Osteoblast (primary cell): ENCODE data around the gene OLFML1. TPM values are rescaled to one million over a fixed set of nuclear protein-coding genes. Genes with fewer than 3 reads are reported as not detected.

Source experiments
- DNase-seq: peaks from one replicate; pipeline ENCODE4 v3.0.0; 2011; ENCODE audit warnings: low spot score, mixed read lengths; ENCODE audit not compliant: insufficient read length; ENCODE audit errors: missing footprints
- H2AFZ ChIP-seq: 2 replicates; pipeline ENCODE4 v1.6.0; 2011; ENCODE audit warnings: mild to moderate bottlenecking, low read length
- H3K27ac ChIP-seq: 2 replicates; pipeline ENCODE4 v1.5.1; 2011; ENCODE audit warnings: mild to moderate bottlenecking, low read depth, low read length, moderate library complexity
- H3K27me3 ChIP-seq: 2 replicates; pipeline ENCODE4 v1.6.0; 2012; ENCODE audit warnings: mild to moderate bottlenecking, control low read depth, inconsistent platforms, low read length, moderate library complexity; ENCODE audit not compliant: insufficient read depth
- H3K36me3 ChIP-seq: 2 replicates; pipeline ENCODE4 v1.5.1; 2011; ENCODE audit warnings: mild to moderate bottlenecking, low read length, control low read depth, moderate library complexity; ENCODE audit not compliant: insufficient read depth
- H3K4me1 ChIP-seq: 2 replicates; pipeline ENCODE4 v1.5.1; 2011; ENCODE audit warnings: mild to moderate bottlenecking, low read length, control low read depth, moderate library complexity; ENCODE audit not compliant: insufficient read depth
- H3K4me2 ChIP-seq: 2 replicates; pipeline ENCODE4 v1.6.0; 2011; ENCODE audit warnings: mild to moderate bottlenecking, low read length; ENCODE audit not compliant: insufficient read depth
- H3K4me3 ChIP-seq: fragments of 200-600 bp; sonication (generic); 3 replicates; pipeline ENCODE4 v1.5.1; 2012; ENCODE audit warnings: mild to moderate bottlenecking, low read length, inconsistent platforms; ENCODE audit not compliant: insufficient read depth
- H3K79me2 ChIP-seq: 2 replicates; pipeline ENCODE4 v1.6.0; 2012; ENCODE audit warnings: mild to moderate bottlenecking, low read length, control low read depth, inconsistent platforms; ENCODE audit not compliant: insufficient read depth
- H3K9me3 ChIP-seq: 2 replicates; pipeline ENCODE4 v1.5.1; 2011; ENCODE audit warnings: low read depth, low read length, control low read depth
- H4K20me1 ChIP-seq: 2 replicates; pipeline ENCODE4 v1.6.0; 2012; ENCODE audit warnings: mild to moderate bottlenecking, low read length, control low read depth; ENCODE audit not compliant: insufficient read depth
- total RNA-seq: library from RNA; depleted of rRNA; stranded (reverse); fragments of >200 nt; gene quantifications from 2 replicates; pipeline ENCODE4 v1.2.3, GENCODE V29; 2012
- TF ChIP-seq, protein P1 (sequence below): IDR thresholded peaks from 2 replicates; pipeline ENCODE4 v1.5.1; 2011; ENCODE audit warnings: mild to moderate bottlenecking, low read depth, low read length, moderate library complexity; ENCODE audit errors: extremely low read depth

OLFML1 gene
- total RNA-seq, 1 donor = 20.3 TPM

DNA sequence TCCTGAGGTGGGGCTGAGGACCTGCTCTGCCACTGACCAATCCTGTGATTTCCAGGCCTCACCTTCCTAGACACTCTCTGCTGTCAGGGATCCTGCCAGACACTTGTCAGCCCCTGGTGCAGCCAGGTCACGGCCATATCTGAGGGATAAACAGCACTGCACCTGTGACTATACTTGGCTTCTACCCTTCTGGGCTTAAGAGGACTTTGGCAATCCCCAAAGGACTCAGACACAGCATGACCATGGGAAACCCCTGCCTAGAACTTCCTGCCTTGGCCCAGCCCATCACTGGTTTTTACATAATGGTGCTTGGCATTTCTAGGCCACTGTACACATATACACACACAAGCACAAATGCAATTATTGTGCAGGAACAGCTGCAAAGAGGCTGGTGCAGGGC, 11.6 kb upstream of the OLFML1 start:
- no peaks in the 10 kb centered on the region for H3K79me2 ChIP-seq
- no peak overlapping the region for H3K27ac ChIP-seq
- TF ChIP-seq, protein P1, sequence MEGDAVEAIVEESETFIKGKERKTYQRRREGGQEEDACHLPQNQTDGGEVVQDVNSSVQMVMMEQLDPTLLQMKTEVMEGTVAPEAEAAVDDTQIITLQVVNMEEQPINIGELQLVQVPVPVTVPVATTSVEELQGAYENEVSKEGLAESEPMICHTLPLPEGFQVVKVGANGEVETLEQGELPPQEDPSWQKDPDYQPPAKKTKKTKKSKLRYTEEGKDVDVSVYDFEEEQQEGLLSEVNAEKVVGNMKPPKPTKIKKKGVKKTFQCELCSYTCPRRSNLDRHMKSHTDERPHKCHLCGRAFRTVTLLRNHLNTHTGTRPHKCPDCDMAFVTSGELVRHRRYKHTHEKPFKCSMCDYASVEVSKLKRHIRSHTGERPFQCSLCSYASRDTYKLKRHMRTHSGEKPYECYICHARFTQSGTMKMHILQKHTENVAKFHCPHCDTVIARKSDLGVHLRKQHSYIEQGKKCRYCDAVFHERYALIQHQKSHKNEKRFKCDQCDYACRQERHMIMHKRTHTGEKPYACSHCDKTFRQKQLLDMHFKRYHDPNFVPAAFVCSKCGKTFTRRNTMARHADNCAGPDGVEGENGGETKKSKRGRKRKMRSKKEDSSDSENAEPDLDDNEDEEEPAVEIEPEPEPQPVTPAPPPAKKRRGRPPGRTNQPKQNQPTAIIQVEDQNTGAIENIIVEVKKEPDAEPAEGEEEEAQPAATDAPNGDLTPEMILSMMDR = no peak
- no peak overlapping the region for H2AFZ ChIP-seq
- no peak overlapping the region for H3K4me2 ChIP-seq
- H3K36me3 ChIP-seq = no peaks in the 10 kb centered on the region
- H4K20me1 ChIP-seq = no peaks in the 10 kb centered on the region
- no peak for DNase-seq
- no peaks in the 10 kb centered on the region for H3K27me3 ChIP-seq
- H3K4me1 ChIP-seq = no peaks in the 10 kb centered on the region
- no peak overlapping the region for H3K4me3 ChIP-seq
- no peaks in the 10 kb centered on the region for H3K9me3 ChIP-seq

DNA sequence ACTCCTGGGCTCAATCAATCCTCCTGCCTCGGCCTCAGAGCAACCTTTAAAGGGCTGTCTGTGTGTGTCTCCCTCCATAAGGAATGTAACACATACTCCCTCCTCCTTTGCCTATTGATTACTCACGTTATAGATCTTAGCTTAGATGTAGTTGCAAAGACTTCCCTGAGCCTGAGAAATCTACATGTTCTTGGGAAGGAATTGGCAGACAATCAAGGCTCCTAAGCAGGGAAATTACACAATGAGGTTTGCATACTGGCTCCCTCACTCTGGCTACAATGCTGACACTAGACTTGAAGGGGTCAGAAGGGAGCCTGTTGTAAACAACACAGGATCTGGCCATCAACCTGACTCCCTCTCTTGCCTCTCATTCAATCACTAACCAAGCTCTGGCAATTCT, 5.2 kb upstream of the OLFML1 start:
- no peaks in the 10 kb centered on the region for H3K36me3 ChIP-seq
- no peaks in the 10 kb centered on the region for H3K9me3 ChIP-seq
- H4K20me1 ChIP-seq = no peaks in the 10 kb centered on the region
- no peaks in the 10 kb centered on the region for H3K79me2 ChIP-seq
- no peaks in the 10 kb centered on the region for H3K4me1 ChIP-seq
- H3K27me3 ChIP-seq = no peaks in the 10 kb centered on the region
- H3K4me3 ChIP-seq = no peak overlapping the region
- no peak overlapping the region for H3K4me2 ChIP-seq
- no peak for DNase-seq
- TF ChIP-seq, protein P1 = no peak
- H3K27ac ChIP-seq = no peak overlapping the region
- H2AFZ ChIP-seq = no peak overlapping the region

DNA sequence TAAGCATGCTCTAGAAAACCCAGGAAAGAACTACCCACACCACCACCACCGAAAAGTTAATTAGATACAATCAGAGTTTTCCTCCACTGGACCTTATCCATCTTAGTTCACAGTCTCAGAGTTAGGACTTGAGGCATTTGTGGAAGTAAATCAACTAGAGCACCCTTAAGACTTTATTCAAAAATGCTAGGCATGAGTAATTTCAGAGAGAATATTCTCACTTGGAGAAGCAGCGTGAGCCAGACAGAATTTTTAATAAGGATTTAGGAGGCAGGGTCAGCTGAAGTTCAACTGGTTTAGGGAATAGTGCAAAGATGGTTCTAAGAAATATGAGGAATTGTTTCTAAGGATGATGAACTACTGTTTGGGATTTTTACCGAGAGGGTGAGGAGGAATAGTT, 1.2 kb upstream of the OLFML1 start:
- H3K27ac ChIP-seq = no peak overlapping the region
- no peak overlapping the region for H2AFZ ChIP-seq
- H4K20me1 ChIP-seq = no peaks in the 10 kb centered on the region
- H3K79me2 ChIP-seq = no peaks in the 10 kb centered on the region
- H3K4me1 ChIP-seq = no peaks in the 10 kb centered on the region
- no peaks in the 10 kb centered on the region for H3K27me3 ChIP-seq
- H3K4me2 ChIP-seq = no peak overlapping the region
- no peaks in the 10 kb centered on the region for H3K9me3 ChIP-seq
- H3K36me3 ChIP-seq = no peaks in the 10 kb centered on the region
- DNase-seq = no peak
- no peak overlapping the region for H3K4me3 ChIP-seq
- TF ChIP-seq, protein P1 = no peak

DNA sequence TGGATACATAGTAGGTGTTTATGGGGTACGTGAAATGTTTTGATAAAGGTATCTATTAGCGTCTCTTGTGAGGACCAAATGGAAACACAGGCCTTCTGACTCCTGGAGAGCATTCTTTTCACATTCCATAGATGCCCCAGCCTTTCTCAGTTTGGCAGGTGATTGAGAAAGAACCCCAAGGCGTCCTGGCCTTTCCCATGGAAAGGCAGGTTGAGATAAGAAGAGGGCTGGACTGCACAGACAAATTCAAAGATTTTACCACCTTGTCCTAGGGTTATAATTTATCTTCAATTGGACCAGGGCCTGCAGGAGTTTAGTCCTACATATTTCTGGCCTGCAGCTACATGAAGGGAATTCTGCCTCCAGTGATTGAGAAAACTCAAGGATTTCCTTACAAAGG, 661 bp upstream of the OLFML1 start:
- Histone ChIP-seq H3K9me3 (no peaks in the 10 kb centered on the region), H3K79me2 (no peaks in the 10 kb centered on the region), H3K27me3 (no peaks in the 10 kb centered on the region), H2AFZ (no peak overlapping the region), H3K4me1 (no peaks in the 10 kb centered on the region), H3K36me3 (no peaks in the 10 kb centered on the region), H3K27ac (no peak overlapping the region), H3K4me2 (no peak overlapping the region), H4K20me1 (no peaks in the 10 kb centered on the region), H3K4me3 (no peak overlapping the region)
- DNase-seq = no peak
- TF ChIP-seq, protein P1 = no peak
